SK-N-SH treated with all-trans-retinoic acid at 6 μM for 48 hours (cell line): Measurements from ENCODE around the gene CST3.

Experiments
- ATAC-seq: fragments of 200-7000 bp; cut with Tn5 transposase; 3 replicates; pipeline ENCODE4 v1.9.1; 2020; ENCODE audit warnings: mild to moderate bottlenecking, moderate library complexity
- ARNTL ChIP-seq: fragments of 450-650 bp; formaldehyde crosslinking; IDR thresholded peaks from 2 replicates; pipeline ENCODE4 v1.5.0; 2020; ENCODE audit warnings: low read depth, mild to moderate bottlenecking, moderate library complexity, borderline replicate concordance
- BACH2 ChIP-seq: fragments of 250-450 bp; sonication (Bioruptor Pico); IDR thresholded peaks from 2 replicates; pipeline ENCODE4 v1.9.0; 2021; ENCODE audit warnings: mild to moderate bottlenecking, borderline replicate concordance
- ESRRG ChIP-seq: fragments of 250-450 bp; sonication (Bioruptor Pico); IDR thresholded peaks from 2 replicates; pipeline ENCODE4 v1.6.1; 2021; ENCODE audit warnings: mild to moderate bottlenecking
- ISL1 ChIP-seq: fragments of 250-450 bp; sonication (Bioruptor Pico); IDR thresholded peaks from 2 replicates; pipeline ENCODE4 v2.1.2; 2022; ENCODE audit warnings: mild to moderate bottlenecking, moderate library complexity
- OSR1 ChIP-seq: fragments of 250-450 bp; sonication (Bioruptor Pico); IDR thresholded peaks from 2 replicates; pipeline ENCODE4 v1.8.0; 2022; ENCODE audit warnings: moderate library complexity, mild to moderate bottlenecking, inconsistent platforms
- PPARA ChIP-seq: fragments of 250-450 bp; sonication (Bioruptor Pico); IDR thresholded peaks from 2 replicates; pipeline ENCODE4 v1.5.0; 2020; ENCODE audit warnings: mild to moderate bottlenecking, borderline replicate concordance
- RARB ChIP-seq: fragments of 250-450 bp; sonication (Bioruptor Pico); IDR thresholded peaks from 2 replicates; pipeline ENCODE4 v1.8.0; 2021; ENCODE audit warnings: mild to moderate bottlenecking, moderate library complexity
- SNAI2 ChIP-seq: fragments of 250-450 bp; sonication (Bioruptor Pico); IDR thresholded peaks from 2 replicates; pipeline ENCODE4 v1.5.0; 2020; ENCODE audit warnings: mild to moderate bottlenecking, moderate library complexity
- TCF4 ChIP-seq: fragments of 250-450 bp; sonication (Bioruptor Pico); IDR thresholded peaks from 2 replicates; pipeline ENCODE4 v1.8.0; 2021; ENCODE audit warnings: mild to moderate bottlenecking, moderate library complexity, borderline replicate concordance
- TOX ChIP-seq: fragments of 250-450 bp; sonication (Bioruptor Pico); IDR thresholded peaks from 2 replicates; pipeline ENCODE4 v1.8.0; 2021; ENCODE audit warnings: mild to moderate bottlenecking, moderate library complexity, borderline replicate concordance
- ZC3H10 ChIP-seq: fragments of 250-450 bp; sonication (Bioruptor Pico); IDR thresholded peaks from 2 replicates; pipeline ENCODE4 v1.5.1; 2021; ENCODE audit warnings: mild to moderate bottlenecking, moderate library complexity
- ZFP3 ChIP-seq: fragments of 250-450 bp; sonication (Bioruptor Pico); IDR thresholded peaks from 2 replicates; pipeline ENCODE4 v1.5.0; 2020; ENCODE audit warnings: mild to moderate bottlenecking, moderate library complexity
- ZFP30 ChIP-seq: fragments of 450-650 bp; formaldehyde crosslinking; IDR thresholded peaks from 2 replicates; pipeline ENCODE4 v1.5.0; 2022; ENCODE audit warnings: mild to moderate bottlenecking, moderate library complexity
- ZNF565 ChIP-seq: fragments of 450-650 bp; formaldehyde crosslinking; conservative IDR thresholded peaks from 2 replicates; pipeline ENCODE4 v1.5.0; 2020; ENCODE audit warnings: low read depth, mild to moderate bottlenecking, moderate library complexity
- ZNF70 ChIP-seq: fragments of 450-650 bp; formaldehyde crosslinking; IDR thresholded peaks from 2 replicates; pipeline ENCODE4 v1.5.0; 2020; ENCODE audit warnings: mild to moderate bottlenecking, moderate library complexity
- ZNF8 ChIP-seq: fragments of 450-650 bp; formaldehyde crosslinking; IDR thresholded peaks from 2 replicates; pipeline ENCODE4 v1.5.0; 2020; ENCODE audit warnings: mild to moderate bottlenecking, moderate library complexity
- TF ChIP-seq, protein P1 (sequence below): fragments of 250-450 bp; sonication (Bioruptor Pico); IDR thresholded peaks from 2 replicates; pipeline ENCODE4 v1.5.1; 2020; ENCODE audit warnings: low read depth, mild to moderate bottlenecking, moderate library complexity
- TF ChIP-seq, protein P2 (sequence below): fragments of 250-450 bp; sonication (Bioruptor Pico); IDR thresholded peaks from 2 replicates; pipeline ENCODE4 v1.8.0; 2020; ENCODE audit warnings: mild to moderate bottlenecking, moderate library complexity, borderline replicate concordance
- TF ChIP-seq, protein P3 (sequence below): fragments of 250-450 bp; sonication (Bioruptor Pico); IDR thresholded peaks from 2 replicates; pipeline ENCODE4 v1.5.1; 2021; ENCODE audit warnings: mild to moderate bottlenecking, moderate library complexity
- TF ChIP-seq, protein P4 (sequence below): fragments of 250-450 bp; sonication (Bioruptor Pico); IDR thresholded peaks from 2 replicates; pipeline ENCODE4 v1.8.0; 2021; ENCODE audit warnings: low read depth, mild to moderate bottlenecking, moderate library complexity, borderline replicate concordance

CST3 gene

DNA sequence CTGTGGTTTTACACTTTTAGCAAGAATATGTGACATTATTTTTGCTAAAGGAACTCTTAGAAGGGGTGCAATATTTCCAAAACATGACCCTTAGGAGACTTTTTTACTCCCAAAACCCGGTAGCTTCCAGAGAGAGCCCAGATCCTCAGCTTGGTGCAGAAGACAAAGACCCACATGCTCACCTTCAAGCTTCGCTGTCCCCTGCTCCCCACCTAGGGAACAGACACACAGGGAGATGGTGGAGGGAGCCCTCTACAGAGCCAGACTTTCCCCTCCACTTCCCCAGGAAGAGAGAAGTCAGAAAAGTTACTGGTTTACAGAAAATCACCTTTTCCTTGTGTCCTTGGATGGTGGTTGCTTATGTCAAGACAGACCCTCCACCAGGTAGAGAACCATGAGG, 46.1 kb upstream of the CST3 start (continued):
- TF ChIP-seq TCF4 (CRISPR knock-in tag): no peak

DNA sequence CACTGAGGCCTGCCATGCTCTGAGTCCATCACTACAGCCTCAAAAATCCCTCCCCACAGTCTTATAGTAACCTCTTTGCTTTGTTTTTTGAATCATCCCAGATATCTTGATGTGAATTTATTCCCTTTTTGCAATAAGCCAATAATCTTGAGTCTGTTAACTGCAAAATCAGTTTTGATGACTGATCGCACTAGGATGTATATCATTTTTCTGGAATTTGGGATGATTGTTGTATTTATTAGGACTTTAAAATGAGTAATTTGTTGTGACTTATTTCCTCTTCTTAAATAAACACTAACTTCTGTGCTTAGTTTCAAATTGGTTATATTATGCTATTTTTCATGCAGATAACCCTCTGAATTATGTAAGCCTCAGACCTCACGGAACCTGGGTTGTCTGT, 45.5 kb upstream of the CST3 start:
- no peak for TF ChIP-seq BACH2 (CRISPR knock-in tag)
- TF ChIP-seq, protein P1, sequence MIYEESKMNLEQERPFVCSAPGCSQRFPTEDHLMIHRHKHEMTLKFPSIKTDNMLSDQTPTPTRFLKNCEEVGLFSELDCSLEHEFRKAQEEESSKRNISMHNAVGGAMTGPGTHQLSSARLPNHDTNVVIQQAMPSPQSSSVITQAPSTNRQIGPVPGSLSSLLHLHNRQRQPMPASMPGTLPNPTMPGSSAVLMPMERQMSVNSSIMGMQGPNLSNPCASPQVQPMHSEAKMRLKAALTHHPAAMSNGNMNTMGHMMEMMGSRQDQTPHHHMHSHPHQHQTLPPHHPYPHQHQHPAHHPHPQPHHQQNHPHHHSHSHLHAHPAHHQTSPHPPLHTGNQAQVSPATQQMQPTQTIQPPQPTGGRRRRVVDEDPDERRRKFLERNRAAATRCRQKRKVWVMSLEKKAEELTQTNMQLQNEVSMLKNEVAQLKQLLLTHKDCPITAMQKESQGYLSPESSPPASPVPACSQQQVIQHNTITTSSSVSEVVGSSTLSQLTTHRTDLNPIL (CRISPR knock-in tag): no peak
- TF ChIP-seq ZNF70 (CRISPR knock-in tag): no peak
- TF ChIP-seq SNAI2 (CRISPR knock-in tag): no peak
- no peak for TF ChIP-seq ESRRG
- ATAC-seq: no peak

DNA sequence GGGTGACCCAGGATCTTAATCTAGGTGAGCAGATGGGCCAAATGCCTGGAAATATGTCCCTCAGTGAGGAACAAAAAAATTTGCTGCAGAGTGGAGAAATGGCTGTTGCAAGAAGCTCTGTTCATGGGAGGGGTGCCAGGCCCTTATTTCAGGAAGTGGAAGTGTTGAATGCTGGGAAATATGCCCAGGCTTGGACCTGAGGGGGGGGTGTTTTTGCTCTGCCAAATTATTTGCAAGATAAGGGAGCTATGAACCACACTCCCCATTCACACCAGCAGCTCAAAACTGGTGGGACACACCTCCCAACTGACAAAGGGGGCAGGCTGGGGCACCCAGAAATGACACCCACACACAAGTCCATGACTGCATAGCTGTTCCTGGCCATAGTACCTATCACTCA, 42.4 kb upstream of the CST3 start:
- ATAC-seq: no peak
- TF ChIP-seq, protein P1 (CRISPR knock-in tag): no peak
- TF ChIP-seq, protein P2, sequence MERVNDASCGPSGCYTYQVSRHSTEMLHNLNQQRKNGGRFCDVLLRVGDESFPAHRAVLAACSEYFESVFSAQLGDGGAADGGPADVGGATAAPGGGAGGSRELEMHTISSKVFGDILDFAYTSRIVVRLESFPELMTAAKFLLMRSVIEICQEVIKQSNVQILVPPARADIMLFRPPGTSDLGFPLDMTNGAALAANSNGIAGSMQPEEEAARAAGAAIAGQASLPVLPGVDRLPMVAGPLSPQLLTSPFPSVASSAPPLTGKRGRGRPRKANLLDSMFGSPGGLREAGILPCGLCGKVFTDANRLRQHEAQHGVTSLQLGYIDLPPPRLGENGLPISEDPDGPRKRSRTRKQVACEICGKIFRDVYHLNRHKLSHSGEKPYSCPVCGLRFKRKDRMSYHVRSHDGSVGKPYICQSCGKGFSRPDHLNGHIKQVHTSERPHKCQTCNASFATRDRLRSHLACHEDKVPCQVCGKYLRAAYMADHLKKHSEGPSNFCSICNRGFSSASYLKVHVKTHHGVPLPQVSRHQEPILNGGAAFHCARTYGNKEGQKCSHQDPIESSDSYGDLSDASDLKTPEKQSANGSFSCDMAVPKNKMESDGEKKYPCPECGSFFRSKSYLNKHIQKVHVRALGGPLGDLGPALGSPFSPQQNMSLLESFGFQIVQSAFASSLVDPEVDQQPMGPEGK (CRISPR knock-in tag): no peak
- TF ChIP-seq ZFP30: no peak
- TF ChIP-seq, protein P3, sequence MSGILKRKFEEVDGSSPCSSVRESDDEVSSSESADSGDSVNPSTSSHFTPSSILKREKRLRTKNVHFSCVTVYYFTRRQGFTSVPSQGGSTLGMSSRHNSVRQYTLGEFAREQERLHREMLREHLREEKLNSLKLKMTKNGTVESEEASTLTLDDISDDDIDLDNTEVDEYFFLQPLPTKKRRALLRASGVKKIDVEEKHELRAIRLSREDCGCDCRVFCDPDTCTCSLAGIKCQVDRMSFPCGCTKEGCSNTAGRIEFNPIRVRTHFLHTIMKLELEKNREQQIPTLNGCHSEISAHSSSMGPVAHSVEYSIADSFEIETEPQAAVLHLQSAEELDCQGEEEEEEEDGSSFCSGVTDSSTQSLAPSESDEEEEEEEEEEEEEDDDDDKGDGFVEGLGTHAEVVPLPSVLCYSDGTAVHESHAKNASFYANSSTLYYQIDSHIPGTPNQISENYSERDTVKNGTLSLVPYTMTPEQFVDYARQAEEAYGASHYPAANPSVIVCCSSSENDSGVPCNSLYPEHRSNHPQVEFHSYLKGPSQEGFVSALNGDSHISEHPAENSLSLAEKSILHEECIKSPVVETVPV (CRISPR knock-in tag): no peak
- TF ChIP-seq ZC3H10: no peak
- TF ChIP-seq, protein P4, sequence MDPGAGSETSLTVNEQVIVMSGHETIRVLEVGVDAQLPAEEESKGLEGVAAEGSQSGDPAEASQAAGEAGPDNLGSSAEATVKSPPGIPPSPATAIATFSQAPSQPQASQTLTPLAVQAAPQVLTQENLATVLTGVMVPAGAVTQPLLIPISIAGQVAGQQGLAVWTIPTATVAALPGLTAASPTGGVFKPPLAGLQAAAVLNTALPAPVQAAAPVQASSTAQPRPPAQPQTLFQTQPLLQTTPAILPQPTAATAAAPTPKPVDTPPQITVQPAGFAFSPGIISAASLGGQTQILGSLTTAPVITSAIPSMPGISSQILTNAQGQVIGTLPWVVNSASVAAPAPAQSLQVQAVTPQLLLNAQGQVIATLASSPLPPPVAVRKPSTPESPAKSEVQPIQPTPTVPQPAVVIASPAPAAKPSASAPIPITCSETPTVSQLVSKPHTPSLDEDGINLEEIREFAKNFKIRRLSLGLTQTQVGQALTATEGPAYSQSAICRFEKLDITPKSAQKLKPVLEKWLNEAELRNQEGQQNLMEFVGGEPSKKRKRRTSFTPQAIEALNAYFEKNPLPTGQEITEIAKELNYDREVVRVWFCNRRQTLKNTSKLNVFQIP: no peak
- TF ChIP-seq ZNF8 (CRISPR knock-in tag): no peak
- no peak for TF ChIP-seq SNAI2 (CRISPR knock-in tag)
- TF ChIP-seq ESRRG: no peak
- TF ChIP-seq, all 23 proteins: peak for 0

DNA sequence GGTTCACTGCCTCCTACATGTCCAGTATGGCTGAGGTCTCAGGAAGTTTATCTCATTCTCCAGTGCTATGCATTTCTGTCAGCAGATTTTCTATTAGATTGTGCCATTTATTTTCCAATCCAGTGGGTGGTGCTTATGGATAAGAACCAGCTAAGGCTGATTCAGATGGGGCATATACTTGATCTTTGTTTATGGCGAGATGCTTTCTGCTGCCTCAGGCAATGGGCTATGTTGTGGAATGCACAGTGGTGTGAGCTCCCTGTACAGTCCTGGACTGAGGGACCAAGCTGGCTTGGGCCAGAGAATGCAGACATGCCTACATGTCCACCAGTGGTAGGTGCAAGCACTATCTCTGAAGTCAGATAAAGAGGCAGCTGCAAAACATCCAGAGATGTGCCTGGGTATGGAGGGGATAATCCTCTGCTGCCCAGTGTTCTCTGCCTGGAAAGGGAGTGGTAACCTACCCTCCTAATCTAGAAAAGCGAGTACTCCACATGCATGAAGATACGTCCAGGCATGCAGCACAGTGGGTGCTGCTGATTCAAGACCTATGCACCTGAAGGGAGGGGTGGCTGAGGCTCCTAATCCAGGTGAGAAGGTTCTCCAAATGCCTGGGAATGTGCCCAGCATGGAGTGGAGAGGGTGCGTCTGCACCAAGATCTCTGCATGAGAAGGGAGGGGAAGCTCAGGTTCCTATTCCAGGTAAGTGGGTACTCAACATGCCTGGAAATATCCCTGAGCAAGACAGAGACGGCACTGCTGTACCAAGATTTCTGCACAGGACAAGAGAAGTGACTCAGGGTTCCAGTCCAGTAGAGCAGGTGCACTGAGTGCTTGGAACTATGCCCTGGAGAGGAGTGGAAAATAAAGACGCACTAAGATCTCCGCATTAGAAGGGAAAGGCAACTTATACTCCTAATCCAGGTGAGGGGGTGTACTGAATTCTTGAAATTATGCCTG, 41.7 kb upstream of the CST3 start:
- ATAC-seq: no peak
- TF ChIP-seq TCF4 (CRISPR knock-in tag) (no peak), ZFP3 (CRISPR knock-in tag) (no peak), ISL1 (CRISPR knock-in tag) (no peak), ZC3H10 (no peak)

DNA sequence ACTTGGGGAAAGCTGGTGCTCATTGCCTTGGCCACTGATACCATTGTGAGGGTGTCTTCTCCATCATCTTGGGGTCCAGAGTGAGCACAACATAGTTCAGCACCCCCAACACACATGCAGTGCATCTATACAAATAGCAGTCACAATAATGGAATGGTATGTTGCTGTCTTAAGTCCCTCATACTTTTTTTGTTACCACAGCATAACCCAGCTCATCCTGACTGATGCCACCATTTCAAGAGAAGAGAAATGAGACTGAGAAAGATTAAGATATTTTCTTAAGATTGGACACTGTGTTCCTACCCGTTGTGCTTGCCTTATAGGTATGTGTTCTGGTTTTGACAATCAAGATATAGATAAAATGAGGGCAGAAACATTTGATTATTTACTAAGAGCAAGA, 35.5 kb upstream of the CST3 start:
- ATAC-seq: no peak

More for the DNA sequence above, 35.5 kb upstream of the CST3 start:
- TF ChIP-seq ZNF565 (CRISPR knock-in tag): no peak
- no peak for TF ChIP-seq ZFP3 (CRISPR knock-in tag)
- no peak for TF ChIP-seq PPARA (CRISPR knock-in tag)
- no peak for TF ChIP-seq ZC3H10
- TF ChIP-seq, protein P2 (CRISPR knock-in tag): no peak
- no peak for TF ChIP-seq RARB (CRISPR knock-in tag)
- no peak for TF ChIP-seq TOX (CRISPR knock-in tag)
- no peak for TF ChIP-seq OSR1
- no peak for TF ChIP-seq ESRRG
- TF ChIP-seq ARNTL (CRISPR knock-in tag): no peak
- TF ChIP-seq, all 23 proteins: peak for 0
